Mesendoderm (in vitro differentiated cells): Measurements from ENCODE around the gene ZFAND2A.

Experiments
- DNase-seq: peaks from one replicate; pipeline ENCODE4 v3.0.0; 2013
- H2AK5ac ChIP-seq: 2 replicates; pipeline ENCODE4 v1.6.1; 2013; ENCODE audit warnings: low read length, inconsistent platforms
- H2BK120ac ChIP-seq: 2 replicates; pipeline ENCODE4 v1.6.1; 2013; ENCODE audit warnings: low read depth, mild to moderate bottlenecking, low read length, moderate library complexity, mixed read lengths
- H2BK15ac ChIP-seq: replicated peaks from 2 replicates; pipeline ENCODE4 v1.6.1; 2013; ENCODE audit warnings: low read depth, mild to moderate bottlenecking, moderate library complexity
- H2BK5ac ChIP-seq: 2 replicates; pipeline ENCODE4 v1.6.1; 2013; ENCODE audit warnings: low read length, inconsistent platforms
- H3K18ac ChIP-seq: 2 replicates; pipeline ENCODE4 v1.6.1; 2013; ENCODE audit warnings: mild to moderate bottlenecking, low read length, mixed read lengths
- H3K23ac ChIP-seq: one replicate; pipeline ENCODE4 v1.6.1; 2013; ENCODE audit warnings: low read length
- H3K27ac ChIP-seq: 2 replicates; pipeline ENCODE4 v1.5.1; 2013; ENCODE audit warnings: low read depth, mild to moderate bottlenecking, inconsistent platforms, low read length, moderate library complexity
- H3K27me3 ChIP-seq: 2 replicates; pipeline ENCODE4 v1.6.1; 2013; ENCODE audit warnings: low read length, control low read depth, mild to moderate bottlenecking, inconsistent platforms; ENCODE audit not compliant: insufficient read depth, poor library complexity
- H3K36me3 ChIP-seq: 2 replicates; pipeline ENCODE4 v1.6.1; 2013; ENCODE audit warnings: low read length, inconsistent platforms; ENCODE audit not compliant: control insufficient read depth, insufficient read depth
- H3K4ac ChIP-seq: one replicate; pipeline ENCODE4 v1.6.1; 2013; ENCODE audit warnings: low read depth, mild to moderate bottlenecking, low read length, moderate library complexity
- H3K4me1 ChIP-seq: 2 replicates; pipeline ENCODE4 v1.6.1; 2013; ENCODE audit warnings: low read depth, low read length, inconsistent platforms; ENCODE audit not compliant: control insufficient read depth
- H3K4me2 ChIP-seq: 2 replicates; pipeline ENCODE4 v1.6.1; 2013; ENCODE audit warnings: low read length
- H3K4me3 ChIP-seq: 2 replicates; pipeline ENCODE4 v1.5.1; 2013; ENCODE audit warnings: mild to moderate bottlenecking, low read length
- H3K56ac ChIP-seq: one replicate; pipeline ENCODE4 v1.6.1; 2013; ENCODE audit warnings: low read length
- H3K79me1 ChIP-seq: 2 replicates; pipeline ENCODE4 v1.6.1; 2013; ENCODE audit warnings: low read length, inconsistent platforms
- H3K79me2 ChIP-seq: 2 replicates; pipeline ENCODE4 v1.6.1; 2013; ENCODE audit warnings: mild to moderate bottlenecking, low read length; ENCODE audit not compliant: control insufficient read depth, insufficient read depth
- H3K9ac ChIP-seq: 2 replicates; pipeline ENCODE4 v1.6.1; 2013; ENCODE audit warnings: low read length, inconsistent platforms
- H4K5ac ChIP-seq: one replicate; pipeline ENCODE4 v1.6.1; 2013; ENCODE audit warnings: low read length
- H4K8ac ChIP-seq: one replicate; pipeline ENCODE4 v1.6.1; 2013; ENCODE audit warnings: low read depth, mild to moderate bottlenecking, control low read depth, low read length, moderate library complexity
- WGBS: extraction: QIAGEN DNeasy Blood & Tissue Kit; methylation state at CpG from one replicate; pipeline ENCODE4 v1.1.7; 2013; ENCODE audit warnings: low lambda C conversion rate, missing lambda C conversion rate; ENCODE audit not compliant: insufficient coverage; ENCODE audit errors: extremely low coverage; 5-methylcytosine and 5-hydroxymethylcytosine counted together

The ZFAND2A gene

DNA sequence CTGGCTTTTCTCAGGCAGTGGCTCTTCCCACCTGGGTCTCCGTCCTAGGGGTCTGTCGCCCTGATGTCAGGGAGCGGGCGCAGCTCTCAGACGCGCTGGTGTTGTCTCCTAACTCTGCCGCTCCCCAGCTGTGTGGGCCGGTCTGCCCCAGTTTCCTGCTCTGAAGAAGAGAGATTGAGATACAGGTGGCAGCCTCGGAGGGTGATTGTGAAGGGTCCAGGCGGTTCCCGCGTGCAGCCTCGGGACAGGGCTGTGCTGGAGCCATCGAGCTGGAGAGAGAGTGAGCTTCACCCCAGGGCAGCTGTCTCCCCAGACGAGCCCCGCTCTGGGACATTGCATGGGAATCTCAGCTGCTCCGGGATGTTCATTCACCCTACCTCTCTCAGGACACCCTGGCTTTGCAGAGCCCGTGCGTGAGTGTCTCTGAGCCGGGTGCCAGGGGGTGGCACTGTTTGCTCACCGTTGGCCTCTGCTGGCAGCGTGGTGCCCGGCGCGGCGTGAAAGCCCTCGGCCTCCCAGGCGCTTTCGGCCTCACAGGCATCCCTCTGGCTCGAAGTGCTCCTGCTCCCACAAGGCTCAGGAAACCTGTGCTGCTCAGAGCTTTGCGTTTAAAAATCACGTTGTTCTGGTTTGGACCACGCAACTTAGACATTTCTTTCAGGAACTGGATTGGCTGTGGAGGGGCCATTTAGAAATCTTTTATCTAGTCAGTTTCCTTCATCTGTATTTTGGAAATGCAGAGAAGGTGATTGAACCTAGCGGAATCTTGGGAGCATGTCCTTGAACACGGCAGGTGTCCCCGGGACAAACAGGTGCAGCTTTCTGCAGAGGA, 33.8 kb upstream of the ZFAND2A start:
- no peak overlapping the region for H3K9ac ChIP-seq
- H3K27me3 ChIP-seq, result no peaks in the 10 kb centered on the region
- H3K79me1 ChIP-seq, result no peaks in the 10 kb centered on the region
- H2BK15ac ChIP-seq, result no peak overlapping the region
- H3K79me2 ChIP-seq, result no peaks in the 10 kb centered on the region
- no peaks in the 10 kb centered on the region for H3K4me1 ChIP-seq
- H3K4me3 ChIP-seq, result no peak overlapping the region
- H3K23ac ChIP-seq, result no peak overlapping the region
- H3K4ac ChIP-seq, result no peak overlapping the region
- no peak overlapping the region for H2BK120ac ChIP-seq
- H3K27ac ChIP-seq, result no peak overlapping the region
- no peak overlapping the region for H3K4me2 ChIP-seq
- no peak overlapping the region for H2AK5ac ChIP-seq
- no peak overlapping the region for H4K8ac ChIP-seq
- no CpG with 5 or more reads among the region's 36 CpGs for WGBS
- no peak overlapping the region for H2BK5ac ChIP-seq
- H4K5ac ChIP-seq, result no peak overlapping the region
- no peaks in the 10 kb centered on the region for H3K36me3 ChIP-seq
- H3K18ac ChIP-seq, result no peak overlapping the region
- H3K56ac ChIP-seq, result no peak overlapping the region
- peak; percentile 22 for DNase-seq

- H3K36me3 ChIP-seq, result no peaks in the 10 kb centered on the region
- no peak overlapping the region for H4K8ac ChIP-seq
- H3K27me3 ChIP-seq, result no peaks in the 10 kb centered on the region
- H2BK15ac ChIP-seq, result no peak overlapping the region
- H2BK5ac ChIP-seq, result no peak overlapping the region
- no peak overlapping the region for H3K18ac ChIP-seq
- no peak overlapping the region for H4K5ac ChIP-seq
- no peaks in the 10 kb centered on the region for H3K79me2 ChIP-seq
- no peak overlapping the region for H2BK120ac ChIP-seq
- no peak overlapping the region for H3K9ac ChIP-seq
- H2AK5ac ChIP-seq, result no peak overlapping the region
- H3K79me1 ChIP-seq, result no peaks in the 10 kb centered on the region
- H3K23ac ChIP-seq, result no peak overlapping the region
- no peak for DNase-seq
- H3K4me3 ChIP-seq, result no peak overlapping the region
- H3K4ac ChIP-seq, result no peak overlapping the region
- no peaks in the 10 kb centered on the region for H3K4me1 ChIP-seq
- H3K56ac ChIP-seq, result no peak overlapping the region
- no peak overlapping the region for H3K27ac ChIP-seq
- no CpG with 5 or more reads among the region's 15 CpGs for WGBS
- no peak overlapping the region for H3K4me2 ChIP-seq
Measured at GRCh38 chr7:1192171-1192676, 32.2 kb upstream of the ZFAND2A start.

DNA sequence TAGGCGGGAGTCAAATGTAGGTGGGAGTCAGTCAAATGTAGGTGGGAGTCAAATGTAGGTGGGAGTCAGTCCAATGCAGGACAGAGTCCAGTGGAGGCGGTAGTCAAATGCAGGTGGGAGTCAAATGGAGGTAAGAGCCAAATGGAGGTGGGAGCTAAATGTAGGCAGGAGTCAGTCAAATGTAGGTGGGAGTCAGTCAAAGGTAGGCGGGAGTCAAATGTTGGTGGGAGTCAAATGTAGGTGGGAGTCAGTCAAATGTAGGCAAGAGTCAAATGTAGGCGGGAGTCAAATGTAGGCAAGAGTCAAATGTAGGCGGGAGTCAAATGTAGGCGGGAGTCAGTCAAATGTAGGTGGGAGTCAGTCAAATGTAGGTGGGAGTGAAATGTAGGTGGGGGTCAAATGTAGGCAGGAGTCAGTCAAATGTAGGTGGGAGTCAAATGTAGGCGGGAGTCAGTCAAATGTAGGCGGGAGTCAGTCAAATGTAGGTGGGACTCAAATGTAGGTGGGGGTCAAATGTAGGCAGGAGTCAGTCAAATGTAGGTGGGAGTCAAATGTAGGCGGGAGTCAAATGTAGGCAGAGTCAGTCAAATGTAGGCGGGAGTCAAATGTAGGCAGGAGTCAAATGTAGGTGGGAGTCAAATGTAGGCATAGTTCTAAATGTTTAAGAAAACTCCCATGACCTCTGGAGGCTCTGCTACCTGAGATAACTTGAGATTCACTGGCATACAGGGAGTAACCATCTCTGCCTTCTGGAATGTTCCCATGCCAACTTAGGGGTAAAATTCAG, 30.2 kb upstream of the ZFAND2A start:
- H2BK5ac ChIP-seq, result no peak overlapping the region
- WGBS, result no CpG with 5 or more reads among the region's 10 CpGs
- no peaks in the 10 kb centered on the region for H3K36me3 ChIP-seq
- DNase-seq, result no peak
- no peak overlapping the region for H3K9ac ChIP-seq
- H3K56ac ChIP-seq, result no peak overlapping the region
- no peak overlapping the region for H2BK15ac ChIP-seq
- no peak overlapping the region for H3K27ac ChIP-seq
- H3K4ac ChIP-seq, result no peak overlapping the region
- no peak overlapping the region for H2AK5ac ChIP-seq
- no peaks in the 10 kb centered on the region for H3K79me2 ChIP-seq
- no peak overlapping the region for H2BK120ac ChIP-seq
- H3K18ac ChIP-seq, result no peak overlapping the region
- no peak overlapping the region for H4K5ac ChIP-seq
- no peaks in the 10 kb centered on the region for H3K79me1 ChIP-seq
- H3K4me2 ChIP-seq, result no peak overlapping the region
- H3K27me3 ChIP-seq, result no peaks in the 10 kb centered on the region
- no peaks in the 10 kb centered on the region for H3K4me1 ChIP-seq
- H4K8ac ChIP-seq, result no peak overlapping the region
- no peak overlapping the region for H3K4me3 ChIP-seq
- H3K23ac ChIP-seq, result no peak overlapping the region

DNA sequence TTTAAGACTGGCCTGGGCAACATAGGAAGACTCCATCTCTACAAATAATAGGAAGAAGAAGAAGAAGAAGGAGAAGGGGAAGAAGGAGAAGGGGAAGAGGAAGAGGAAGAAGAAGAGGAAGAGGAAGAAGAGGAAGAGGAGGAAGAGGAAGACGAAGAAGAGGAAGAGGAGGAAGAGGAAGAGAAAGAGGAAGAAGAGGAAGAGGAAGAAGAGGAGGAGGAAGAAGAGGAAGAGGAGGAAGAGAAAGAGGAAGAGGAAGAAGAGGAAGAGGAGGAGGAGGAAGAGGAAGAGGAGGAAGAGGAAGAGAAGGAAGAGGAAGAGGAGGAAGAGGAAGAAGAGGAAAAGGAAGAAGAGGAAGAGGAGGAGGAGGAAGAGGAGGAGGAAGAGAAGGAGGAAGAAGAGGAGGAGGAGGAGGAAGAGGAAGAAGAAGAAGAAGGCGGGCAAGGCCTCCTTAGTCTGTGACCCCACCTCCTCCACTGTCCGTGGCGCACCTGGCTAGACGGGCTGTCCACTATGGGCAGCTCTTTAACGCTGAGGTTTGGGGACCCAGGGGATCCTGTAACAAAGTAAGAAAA, 28.8 kb upstream of the ZFAND2A start:
- H3K4me2 ChIP-seq, result no peak overlapping the region
- no peaks in the 10 kb centered on the region for H3K79me1 ChIP-seq
- H3K23ac ChIP-seq, result no peak overlapping the region
- H3K56ac ChIP-seq, result no peak overlapping the region
- no peak overlapping the region for H4K8ac ChIP-seq
- no peaks in the 10 kb centered on the region for H3K79me2 ChIP-seq
- H3K18ac ChIP-seq, result no peak overlapping the region
- no peak overlapping the region for H3K27ac ChIP-seq
- no peak overlapping the region for H2BK15ac ChIP-seq
- no peaks in the 10 kb centered on the region for H3K27me3 ChIP-seq
- H3K9ac ChIP-seq, result no peak overlapping the region
- WGBS, result no CpG with 5 or more reads among the region's 6 CpGs
- no peaks in the 10 kb centered on the region for H3K4me1 ChIP-seq
- H2BK5ac ChIP-seq, result no peak overlapping the region
- no peak overlapping the region for H2AK5ac ChIP-seq
- no peak overlapping the region for H2BK120ac ChIP-seq
- no peak overlapping the region for H3K4me3 ChIP-seq
- H3K4ac ChIP-seq, result no peak overlapping the region
- no peaks in the 10 kb centered on the region for H3K36me3 ChIP-seq
- no peak overlapping the region for H4K5ac ChIP-seq
- no peak for DNase-seq

GRCh38 chr7:1187127-1187526, 27.1 kb upstream of the ZFAND2A start:
- H3K27ac ChIP-seq, result no peak overlapping the region
- no peaks in the 10 kb centered on the region for H3K36me3 ChIP-seq
- H3K79me1 ChIP-seq, result no peaks in the 10 kb centered on the region
- H3K4me2 ChIP-seq, result no peak overlapping the region
- H3K18ac ChIP-seq, result no peak overlapping the region
- no peak overlapping the region for H2BK120ac ChIP-seq
- no peak overlapping the region for H2AK5ac ChIP-seq
- no peak overlapping the region for H3K56ac ChIP-seq
- no peaks in the 10 kb centered on the region for H3K27me3 ChIP-seq
- no peaks in the 10 kb centered on the region for H3K79me2 ChIP-seq
- no peak overlapping the region for H3K4me3 ChIP-seq
- no peak for DNase-seq
- H3K4ac ChIP-seq, result no peak overlapping the region
- H2BK15ac ChIP-seq, result no peak overlapping the region
- WGBS, result no CpG with 5 or more reads among the region's 11 CpGs
- no peak overlapping the region for H4K8ac ChIP-seq
- no peak overlapping the region for H4K5ac ChIP-seq
- H2BK5ac ChIP-seq, result no peak overlapping the region
- no peak overlapping the region for H3K23ac ChIP-seq
- H3K4me1 ChIP-seq, result no peaks in the 10 kb centered on the region
- H3K9ac ChIP-seq, result no peak overlapping the region
